GM19438 (cell line): Measurements from ENCODE around the gene CAPN5.

Source experiments
- ATAC-seq: cut with Tn5 transposase; IDR thresholded peaks from one replicate; pipeline ENCODE4 v1.9.1; 2021; ENCODE audit warnings: low read depth; ENCODE audit not compliant: unreplicated experiment

CAPN5 gene

GRCh38 chr11:77159937-77160495 is 93.2 kb downstream of the CAPN5 start:
- no peak for ATAC-seq

- no peak for ATAC-seq
Observed at GRCh38 chr11:77163271-77163670, 96.5 kb downstream of the CAPN5 start.

GRCh38 chr11:77165066-77165465 is 98.3 kb downstream of the CAPN5 start:
- no peak for ATAC-seq

- no peak for ATAC-seq
Observed at GRCh38 chr11:77166021-77166420, 99.2 kb downstream of the CAPN5 start.

GRCh38 chr11:77167111-77167626 is 100.4 kb downstream of the CAPN5 start:
- no peak for ATAC-seq

DNA sequence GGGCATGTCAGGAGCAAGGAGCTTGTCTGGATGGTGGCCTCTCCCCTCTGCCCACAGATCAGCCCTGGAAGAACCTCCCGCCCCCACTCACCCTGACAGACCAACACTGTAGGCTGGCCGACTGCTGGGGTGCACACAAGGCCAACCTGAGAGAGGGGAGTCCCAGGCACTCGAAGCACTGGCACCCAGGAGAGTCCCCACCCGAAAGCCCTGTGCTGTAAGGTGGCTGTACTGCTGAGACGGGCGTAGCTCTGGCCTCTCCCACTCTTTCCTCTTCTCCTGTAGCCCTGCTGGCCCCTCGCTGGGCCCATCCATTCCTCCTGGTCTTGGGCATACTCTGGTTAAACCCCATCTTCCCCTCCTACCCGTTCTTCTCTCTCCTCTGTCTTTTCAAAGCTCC is 101.0 kb downstream of the CAPN5 start:
- no peak for ATAC-seq

DNA sequence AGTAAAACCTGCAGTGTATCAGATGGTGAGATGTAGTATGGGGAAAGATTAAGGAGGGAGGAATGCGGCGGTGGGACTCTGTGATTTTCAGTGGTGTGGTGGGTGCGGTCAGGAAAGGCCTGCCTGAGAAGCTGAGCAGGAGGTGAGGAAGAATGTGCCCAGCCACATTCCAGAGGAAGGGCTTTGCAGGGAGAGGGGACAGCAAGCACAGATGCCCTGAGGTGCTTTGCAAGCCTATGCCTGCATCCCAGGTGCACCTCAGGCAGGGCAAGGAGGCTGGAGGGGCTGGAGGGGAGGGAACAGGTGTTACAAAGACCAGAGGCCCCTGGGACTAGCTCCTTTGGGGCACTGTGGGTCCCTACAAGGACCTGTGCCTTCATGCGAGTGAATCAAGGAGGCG is 103.3 kb downstream of the CAPN5 start:
- ATAC-seq = no peak

- no peak for ATAC-seq
Observed at GRCh38 chr11:77171254-77171653, 104.5 kb downstream of the CAPN5 start.

DNA sequence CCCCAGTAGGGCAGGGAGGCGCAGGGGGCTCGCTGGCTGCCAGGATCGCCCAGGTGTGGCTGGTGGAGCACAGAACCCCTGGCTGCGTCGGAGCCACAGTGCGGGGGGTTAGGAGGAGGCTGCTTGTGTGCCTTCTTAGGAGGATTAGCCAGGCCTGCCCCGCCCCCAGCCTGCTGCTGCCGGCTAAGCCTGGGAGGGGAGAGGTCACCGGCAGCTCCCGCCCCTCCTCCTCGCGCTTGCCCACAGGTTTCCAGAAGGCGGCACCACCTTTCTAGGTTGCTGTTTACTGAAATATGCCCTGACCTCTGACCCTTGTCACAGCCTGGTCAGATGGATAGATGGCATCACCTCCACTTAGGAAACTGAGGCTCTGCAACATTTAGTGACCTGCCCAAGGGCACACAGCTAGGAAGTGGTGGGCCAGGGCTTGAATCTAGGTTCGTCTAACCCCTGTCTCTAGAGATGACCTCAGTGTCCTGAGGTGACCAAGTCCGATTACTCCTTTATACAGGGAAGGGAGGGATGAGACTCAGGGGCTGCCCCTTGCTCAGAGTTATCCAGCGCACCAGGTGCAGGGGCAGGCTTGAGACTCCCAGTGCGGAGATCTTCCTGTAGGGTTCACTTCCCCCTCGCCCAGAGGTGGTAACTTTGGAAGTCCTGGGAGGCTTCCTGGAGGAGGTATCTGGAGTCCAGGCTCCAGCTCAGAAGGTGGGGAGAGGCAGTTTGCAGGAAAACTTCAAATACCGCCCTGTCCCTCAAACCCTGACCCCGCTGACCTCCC is 105.3 kb downstream of the CAPN5 start:
- ATAC-seq = no peak

- no peak for ATAC-seq
Observed at GRCh38 chr11:77172666-77172982, 105.9 kb downstream of the CAPN5 start.

GRCh38 chr11:77173494-77173893 is 106.7 kb downstream of the CAPN5 start:
- ATAC-seq = no peak

- ATAC-seq = no peak
Observed at GRCh38 chr11:77174559-77174958, 107.8 kb downstream of the CAPN5 start.

- no peak for ATAC-seq
Observed at GRCh38 chr11:77175021-77175842, 108.5 kb downstream of the CAPN5 start.
